Measurements from ENCODE around the gene PECR.

Gene PECR

GRCh38 chr2:216072473-216072872 is 9.1 kb downstream of the PECR start:
- no peak for DNase-seq

DNA sequence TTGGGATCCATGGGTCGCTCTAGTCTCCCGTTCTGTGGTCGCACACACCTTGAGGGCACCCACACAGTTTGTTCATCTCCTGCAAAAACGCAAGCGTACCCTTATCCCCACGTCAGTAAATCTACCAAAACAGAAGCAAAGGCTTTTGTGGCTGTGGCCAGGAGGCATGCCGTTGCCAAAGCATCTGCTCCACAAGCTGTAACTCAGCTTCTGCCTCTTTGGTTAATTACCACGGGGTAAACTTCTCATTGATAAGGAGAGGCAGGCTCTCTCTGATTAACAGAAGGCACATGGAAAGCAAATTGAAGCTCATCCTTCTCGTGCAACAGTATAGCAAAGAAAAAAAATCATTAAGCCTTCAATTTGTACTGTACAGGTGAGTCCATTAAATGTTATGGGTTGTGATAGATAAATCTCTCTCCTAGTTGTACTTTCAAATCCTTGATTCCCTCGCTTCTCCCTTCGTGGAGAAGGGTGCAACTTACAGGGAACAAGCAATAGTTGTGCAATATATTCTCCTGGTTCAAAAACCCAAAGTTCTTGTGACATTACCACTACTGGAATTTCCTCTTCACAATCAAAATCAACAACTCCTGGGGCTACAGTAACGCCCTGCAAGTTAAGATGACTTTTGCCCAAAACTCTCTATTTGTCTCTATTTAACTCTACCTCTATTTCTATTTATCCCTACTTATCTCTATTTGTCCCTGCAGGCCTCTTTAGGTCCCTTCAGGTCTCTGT is 10.3 kb downstream of the PECR start:
- no peak for DNase-seq

DNA sequence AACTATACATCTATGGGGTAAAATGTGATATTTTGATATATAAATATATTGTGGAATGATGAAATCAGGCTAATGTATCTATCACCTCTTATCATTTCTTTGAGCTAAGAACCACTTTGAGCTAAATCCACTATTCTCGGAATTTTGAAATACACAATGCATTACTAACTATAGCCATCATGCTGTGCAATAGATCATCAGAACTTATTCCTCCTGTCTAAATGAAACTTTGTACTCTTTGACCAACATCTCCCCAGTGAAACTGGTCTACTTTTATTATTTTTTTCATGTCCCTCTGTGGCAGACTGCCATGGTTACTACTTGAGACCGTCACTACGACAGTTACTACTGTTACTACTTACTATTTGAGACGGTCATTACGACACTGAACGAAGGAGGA is 11.4 kb downstream of the PECR start:
- DNase-seq, result no peak

DNA sequence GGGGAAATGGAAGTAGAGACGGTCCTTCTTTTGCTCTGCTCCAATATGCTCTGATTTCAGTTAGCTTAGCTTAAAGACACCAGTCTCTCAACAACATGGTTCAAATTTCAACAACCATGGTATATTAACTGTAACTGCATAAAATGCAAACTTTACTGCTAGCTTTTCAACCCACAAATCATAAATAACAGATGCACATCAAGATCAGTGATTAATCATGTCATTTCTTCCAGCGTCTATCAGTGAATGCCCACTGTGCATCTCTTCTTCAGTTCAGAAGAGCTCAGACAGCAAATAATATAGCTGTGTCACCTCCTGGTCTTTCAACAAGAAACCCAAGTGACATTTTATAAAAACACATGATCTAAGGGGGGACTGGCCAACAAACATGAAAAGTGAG is 12.6 kb downstream of the PECR start:
- no peak for DNase-seq

- no peak for DNase-seq
Measured at GRCh38 chr2:216066230-216066629, 15.4 kb downstream of the PECR start.

DNA sequence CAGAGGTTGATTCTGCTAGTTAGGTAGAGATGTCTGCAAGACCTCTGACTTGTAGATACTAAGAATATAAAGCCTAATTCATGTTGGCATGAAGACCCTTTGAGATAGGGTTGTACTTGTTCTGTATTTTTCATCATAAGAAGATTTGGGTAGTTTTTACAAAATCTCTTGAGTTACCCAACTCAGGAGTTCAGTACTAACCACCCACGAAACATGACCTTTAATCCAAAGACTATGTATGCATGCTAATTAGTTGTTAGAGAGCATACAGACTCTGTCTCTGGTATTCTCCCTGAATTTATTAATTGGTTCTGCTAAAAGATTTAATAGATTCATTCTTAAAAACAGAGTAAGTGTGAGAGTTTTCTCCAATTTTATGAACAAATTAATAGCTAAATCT is 16.9 kb downstream of the PECR start:
- no peak for DNase-seq

- no peak for DNase-seq
Measured at GRCh38 chr2:216064014-216064630, 17.5 kb downstream of the PECR start.

DNA sequence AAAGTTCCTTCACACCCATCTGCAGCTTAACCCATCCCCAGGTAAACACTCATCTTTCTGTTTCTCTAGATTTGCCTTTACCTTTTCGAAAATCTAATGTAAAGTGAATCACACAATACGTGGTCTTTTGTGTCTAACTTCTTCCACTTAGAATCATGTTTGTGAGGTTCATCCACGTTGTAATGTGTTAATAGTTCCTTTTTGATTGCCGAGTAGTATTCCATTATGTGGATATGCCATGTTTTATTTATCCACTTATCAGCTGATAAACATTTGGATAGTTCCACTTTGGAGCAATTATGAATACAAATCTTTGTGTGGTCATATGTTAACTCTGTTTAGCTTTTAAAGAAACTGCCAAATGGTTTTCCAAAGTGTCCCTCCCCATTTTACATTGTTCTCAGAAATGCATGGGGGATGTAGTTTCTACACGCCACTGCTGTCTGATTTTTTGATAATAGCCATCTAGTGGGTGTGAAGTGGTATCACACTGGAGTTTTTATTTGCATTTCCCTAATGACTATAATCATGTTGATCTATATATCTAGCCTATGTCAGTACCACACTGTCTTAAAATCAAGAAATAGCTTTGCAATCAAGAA is 22.3 kb downstream of the PECR start:
- DNase-seq, result no peak

DNA sequence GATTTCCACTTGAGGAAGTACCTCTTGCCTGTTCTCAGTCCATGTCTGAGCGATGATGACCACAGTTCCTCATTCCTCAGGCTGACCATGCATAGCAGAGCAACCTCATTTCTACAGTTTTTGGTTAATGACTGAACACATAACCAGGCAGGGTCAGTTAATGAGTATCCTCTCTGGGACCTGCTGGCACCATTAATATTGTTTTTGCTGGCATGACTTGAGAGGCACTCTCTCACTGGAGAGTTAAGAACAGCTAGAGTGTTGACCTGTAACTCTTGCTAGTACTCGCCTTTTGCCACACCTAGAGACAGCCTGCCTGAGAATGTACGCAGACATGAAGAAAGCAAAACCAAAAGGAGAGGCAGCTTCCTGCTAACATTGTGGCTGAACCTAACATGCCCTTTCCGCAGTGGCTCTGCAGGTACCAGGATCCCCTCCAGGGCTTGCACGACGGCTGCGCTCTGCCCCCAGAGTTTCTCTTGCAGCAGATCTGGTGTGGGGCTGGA is 23.9 kb downstream of the PECR start:
- peak in 2 of 56 donors; percentile 6 to 25 for DNase-seq

DNA sequence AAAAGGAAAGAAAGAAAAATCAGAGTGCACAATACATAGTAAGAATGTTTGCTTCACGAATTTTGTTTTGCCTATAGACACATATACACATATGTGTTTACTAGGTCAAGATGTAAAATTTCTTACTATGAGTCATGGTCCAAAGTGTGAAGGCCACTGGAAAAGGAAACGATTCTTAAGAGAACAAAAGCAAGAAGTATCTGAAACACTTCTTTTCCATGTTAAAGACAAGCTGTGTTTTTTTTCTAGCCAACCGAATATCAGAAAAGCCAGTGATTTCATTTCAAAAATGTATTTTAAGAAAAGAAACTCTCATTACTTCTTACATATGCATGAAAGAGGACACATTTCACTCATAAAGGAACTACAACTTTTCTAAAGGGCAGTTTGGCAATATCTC is 24.9 kb downstream of the PECR start:
- no peak for DNase-seq

DNA sequence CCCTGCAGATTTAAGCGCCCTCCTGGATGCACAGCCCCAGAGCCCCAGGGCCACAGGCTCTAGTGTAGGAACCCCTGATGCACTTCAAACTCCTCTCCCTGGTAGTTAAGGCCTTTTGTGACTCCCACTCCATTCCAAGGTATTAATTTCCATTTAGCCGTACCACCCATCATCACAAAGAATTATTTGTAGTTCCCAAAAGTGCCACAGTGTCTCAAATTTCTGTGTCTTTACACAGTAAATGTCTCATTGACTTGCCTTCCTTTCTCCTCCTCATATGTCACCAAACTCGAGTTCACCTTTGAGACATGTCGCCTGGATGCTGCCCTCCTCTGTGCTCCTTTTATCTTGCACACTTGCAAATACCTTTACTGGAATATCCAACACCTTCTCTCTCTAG is 25.9 kb downstream of the PECR start:
- DNase-seq, result no peak

GRCh38 chr2:216052420-216052819 is 29.2 kb downstream of the PECR start:
- DNase-seq, result no peak

DNA sequence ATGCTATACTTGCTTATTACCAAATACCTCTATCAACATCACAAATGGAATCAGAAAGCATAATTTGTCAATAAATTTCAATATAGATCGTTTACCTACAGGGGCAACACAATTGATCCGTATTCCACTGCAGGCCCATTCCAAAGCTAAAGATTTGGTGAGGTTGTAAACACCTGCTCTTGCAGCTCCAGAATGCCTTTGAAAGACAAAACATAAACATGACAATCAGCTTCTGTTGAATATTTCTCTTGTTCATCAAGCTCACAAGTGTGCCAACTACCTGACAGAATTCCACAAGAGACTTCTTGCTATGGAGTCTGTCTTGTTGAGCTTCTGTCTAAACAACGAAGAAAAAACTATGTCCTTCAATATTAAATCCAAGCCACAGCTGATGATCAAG is 30.3 kb downstream of the PECR start:
- DNase-seq, result no peak

DNA sequence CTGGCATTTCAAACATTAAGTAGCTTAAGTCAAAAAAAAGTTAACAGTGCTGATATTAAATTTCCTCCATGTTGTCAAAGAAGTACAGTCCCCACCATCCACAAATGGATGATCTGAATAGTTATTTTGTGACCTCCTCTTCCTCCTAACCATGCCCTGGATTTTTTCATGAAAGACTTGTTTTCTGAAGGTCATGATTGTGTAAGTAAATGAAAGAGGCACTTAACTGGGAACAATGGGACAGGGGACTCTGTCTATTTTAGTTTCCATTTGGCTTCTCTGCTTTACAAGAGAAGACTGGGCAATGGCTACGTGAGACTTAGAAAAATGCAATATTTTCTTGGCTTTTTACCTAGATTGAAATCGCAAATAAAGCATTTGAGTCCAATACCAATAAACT is 32.2 kb downstream of the PECR start:
- no peak for DNase-seq

- DNase-seq, result no peak
Measured at GRCh38 chr2:216047397-216047796, 34.2 kb downstream of the PECR start.

DNA sequence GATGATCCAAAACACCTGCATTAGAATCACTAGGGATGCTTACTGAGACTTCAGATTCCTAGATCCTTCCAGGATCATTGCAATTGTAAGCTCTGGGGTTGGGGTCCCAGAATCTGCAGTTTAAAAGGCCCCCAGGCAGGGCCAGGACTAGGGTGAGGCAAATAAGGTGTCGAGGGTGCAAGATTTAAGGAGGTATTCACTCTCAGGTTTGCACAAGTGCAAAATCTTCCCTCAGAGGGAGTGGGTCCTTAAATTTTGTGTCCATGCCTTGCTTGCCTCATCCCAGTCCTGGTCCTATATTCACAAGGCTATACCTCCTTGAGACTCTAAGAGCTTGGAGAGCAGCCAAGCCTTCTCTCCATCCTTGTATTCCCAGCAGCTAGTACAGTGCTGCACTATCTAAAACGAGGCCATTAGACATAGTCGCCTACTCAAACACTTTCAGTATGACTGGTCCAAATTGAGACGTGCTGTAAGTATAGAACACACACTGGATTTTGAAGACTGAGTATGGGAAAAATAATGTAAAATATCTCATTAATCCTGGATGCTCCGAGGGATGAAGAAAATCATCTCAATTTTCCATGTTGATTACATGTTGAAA is 36.6 kb downstream of the PECR start:
- DNase-seq, result no peak

DNA sequence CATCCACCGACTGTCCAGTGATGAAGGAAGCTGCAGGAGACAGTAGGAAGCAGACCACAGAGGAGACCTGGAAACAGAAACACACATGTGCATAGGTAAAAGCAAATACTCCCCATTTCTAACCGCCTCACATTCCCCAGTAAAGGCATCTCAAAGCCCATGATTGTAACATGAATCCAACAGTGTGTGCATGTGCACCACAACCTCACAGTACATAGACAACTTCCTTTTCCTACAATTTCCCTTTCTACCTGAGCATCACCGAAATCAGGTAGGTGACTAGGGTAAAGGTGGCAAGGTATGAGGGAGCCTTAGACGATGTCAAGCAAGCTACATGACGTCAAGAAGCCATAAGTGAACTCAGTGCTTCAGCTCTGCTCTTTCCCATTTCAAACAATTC is 37.7 kb downstream of the PECR start:
- DNase-seq, result no peak

DNA sequence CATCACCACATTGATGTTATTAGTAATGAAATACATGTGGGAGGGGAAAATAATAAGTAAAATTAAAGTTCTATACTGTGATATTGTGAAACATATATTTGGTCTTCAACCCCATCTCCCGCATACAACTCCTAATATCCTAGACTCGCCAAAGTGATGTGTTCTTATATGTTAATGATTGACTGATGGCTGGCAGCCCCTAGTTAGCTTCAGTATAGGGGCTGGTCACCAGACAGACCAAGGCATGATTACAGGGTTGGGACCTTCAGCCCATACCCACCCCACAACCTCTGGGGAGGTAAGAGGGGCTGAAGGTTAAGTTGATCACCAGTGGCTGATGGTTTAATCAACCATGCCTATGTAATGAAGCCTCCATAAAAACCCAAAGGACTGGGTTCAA is 40.2 kb downstream of the PECR start:
- no peak for DNase-seq

- no peak for DNase-seq
Measured at GRCh38 chr2:216039918-216040317, 41.7 kb downstream of the PECR start.

DNA sequence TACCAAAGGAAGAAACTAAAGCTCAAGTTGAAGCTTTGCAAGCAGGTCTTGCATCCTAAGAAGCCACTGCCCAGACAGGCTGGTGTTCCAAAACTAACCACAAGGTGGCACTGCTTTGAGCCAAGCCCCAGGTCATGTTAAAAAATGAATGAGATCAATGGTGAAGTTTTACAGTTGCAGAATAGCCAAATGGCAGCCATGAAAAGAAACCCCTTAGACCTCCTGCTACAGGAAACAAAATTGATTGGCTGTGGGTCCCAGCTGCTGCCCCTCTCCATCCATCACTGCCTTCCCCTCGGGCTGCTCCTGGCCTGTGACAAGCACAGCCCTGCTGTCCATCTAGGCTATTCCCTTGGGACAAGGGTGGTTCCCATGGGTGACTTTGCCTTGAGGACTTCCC is 47.5 kb downstream of the PECR start:
- DNase-seq, result peak in 47 of 56 donors; percentile 4 to 87 (median 40)

DNA sequence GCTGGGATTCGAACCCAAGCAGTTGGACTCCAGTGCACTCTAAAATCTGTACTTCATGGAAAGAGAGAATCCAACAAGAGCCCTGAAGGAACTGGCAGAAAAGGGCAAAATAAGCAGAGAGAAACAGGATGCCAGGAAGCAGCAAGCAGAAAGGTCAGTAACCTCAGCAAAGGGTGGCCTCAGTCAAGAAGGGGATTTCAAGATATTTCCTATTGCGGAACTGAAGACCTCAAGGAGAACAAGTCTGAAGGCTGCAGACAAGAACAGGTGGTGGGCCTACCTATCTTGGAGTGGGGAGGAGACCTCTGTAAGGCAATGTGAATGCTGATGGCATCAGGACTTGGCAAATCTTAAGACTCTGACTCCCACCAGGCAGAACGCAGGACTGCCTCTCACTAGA is 48.2 kb downstream of the PECR start:
- DNase-seq, result no peak

- DNase-seq, result peak in 1 of 56 donors; percentile 6
Measured at GRCh38 chr2:216031960-216032689, 49.5 kb downstream of the PECR start.
